GM21619 (cell line): ENCODE data around the gene LRRC15.

Experiments used
- ATAC-seq: cut with Tn5 transposase; IDR thresholded peaks from one replicate; pipeline ENCODE4 v1.9.1; 2021; ENCODE audit not compliant: unreplicated experiment

LRRC15 gene

DNA sequence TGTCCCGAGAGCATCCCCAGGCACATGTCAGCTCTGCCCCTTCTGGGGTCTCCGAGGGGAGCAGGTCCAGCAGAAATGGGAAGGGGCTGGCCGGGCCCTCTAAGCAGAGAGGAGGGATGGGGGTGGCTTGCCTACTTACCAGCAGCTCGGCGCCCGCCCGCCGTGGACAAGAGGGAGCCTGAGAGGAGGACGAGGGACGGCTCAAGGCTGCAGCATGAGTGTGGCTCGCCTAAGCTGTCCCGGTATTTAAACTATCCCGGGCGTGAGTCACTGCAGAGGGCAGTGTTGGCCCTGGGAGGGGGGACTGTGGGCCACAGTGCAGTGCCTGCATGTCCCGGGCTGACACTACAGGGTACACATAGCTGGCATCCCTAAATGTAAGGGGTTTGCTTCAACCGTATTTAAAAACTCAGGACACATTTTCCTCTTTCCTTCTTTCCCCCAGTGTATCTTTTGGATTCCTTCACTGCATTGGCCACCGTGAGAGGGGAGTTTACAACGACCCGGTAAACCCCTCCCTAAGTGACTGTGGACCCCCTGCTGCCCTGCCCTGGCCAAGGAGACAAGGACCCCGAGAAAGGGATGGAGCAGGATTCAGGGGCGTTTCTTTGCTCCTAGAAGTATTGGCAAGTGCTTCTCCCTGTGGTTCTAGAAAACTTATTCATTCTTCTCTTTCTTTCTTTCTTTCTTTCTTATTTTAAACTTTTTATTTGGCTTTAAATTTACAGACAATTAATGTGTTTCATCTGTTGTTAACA, at the start of gene LRRC15:
LRRC15 (minus strand) TSS at position 222 of the 758 bp plus-strand sequence. CDS start 8,700 bp downstream, outside the sequence.
- no peak for ATAC-seq

DNA sequence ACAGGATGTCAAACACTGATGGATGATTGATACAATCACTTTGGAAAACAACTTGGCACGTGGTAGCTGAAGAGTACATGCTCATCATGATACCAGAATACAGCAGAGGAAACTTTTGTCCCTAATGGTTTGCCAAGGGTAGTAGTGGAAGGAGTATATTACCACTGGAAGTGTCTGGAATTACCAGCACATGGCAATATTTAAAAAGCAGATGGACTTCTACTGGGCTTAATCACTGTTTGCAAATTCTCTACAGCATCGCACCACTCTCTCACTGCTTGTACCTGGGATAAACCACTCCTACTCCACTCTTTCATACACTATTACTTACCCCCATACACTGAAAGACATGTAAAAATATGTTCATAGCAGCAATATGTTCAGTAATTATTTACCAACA, 49.1 kb upstream of the LRRC15 start:
- ATAC-seq = no peak

DNA sequence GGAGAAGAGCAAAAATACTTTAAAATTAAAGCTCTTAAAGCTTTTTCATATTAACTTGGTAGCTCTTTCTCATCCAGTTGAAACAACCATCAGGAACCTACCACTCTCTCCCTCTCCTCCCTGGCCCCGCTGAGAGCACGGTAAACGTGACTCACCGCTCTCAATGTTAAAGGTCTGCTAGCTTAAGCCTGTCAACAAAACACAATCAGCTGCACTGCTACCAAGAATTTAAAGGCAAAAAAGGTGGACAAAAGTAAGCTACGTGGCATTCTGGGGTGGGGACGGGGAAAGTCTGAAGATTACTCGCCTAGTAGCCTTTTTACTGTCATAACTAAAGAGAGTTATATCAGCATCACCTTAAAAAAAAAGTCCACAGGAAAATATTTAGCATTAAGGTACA, 37.9 kb upstream of the LRRC15 start:
- ATAC-seq = no peak

DNA sequence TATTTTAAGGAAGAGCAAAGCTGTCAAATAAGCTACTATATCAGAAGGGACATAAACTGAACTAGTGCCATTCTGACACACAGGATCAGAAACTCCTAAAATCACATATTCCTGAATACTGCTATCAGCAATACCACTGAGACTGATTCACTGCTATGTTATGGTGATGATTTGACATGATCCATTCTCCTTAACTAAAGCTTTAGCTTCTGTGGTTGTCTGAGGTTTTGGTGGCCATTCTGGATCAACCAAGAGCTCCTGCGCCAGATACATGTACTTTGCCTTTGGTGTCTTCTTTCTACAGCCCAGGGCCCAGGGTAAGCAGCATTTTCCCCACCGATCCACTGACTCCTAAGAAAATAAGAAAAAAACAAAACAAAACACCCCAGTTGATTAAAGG, 36.2 kb upstream of the LRRC15 start:
- ATAC-seq = no peak

DNA sequence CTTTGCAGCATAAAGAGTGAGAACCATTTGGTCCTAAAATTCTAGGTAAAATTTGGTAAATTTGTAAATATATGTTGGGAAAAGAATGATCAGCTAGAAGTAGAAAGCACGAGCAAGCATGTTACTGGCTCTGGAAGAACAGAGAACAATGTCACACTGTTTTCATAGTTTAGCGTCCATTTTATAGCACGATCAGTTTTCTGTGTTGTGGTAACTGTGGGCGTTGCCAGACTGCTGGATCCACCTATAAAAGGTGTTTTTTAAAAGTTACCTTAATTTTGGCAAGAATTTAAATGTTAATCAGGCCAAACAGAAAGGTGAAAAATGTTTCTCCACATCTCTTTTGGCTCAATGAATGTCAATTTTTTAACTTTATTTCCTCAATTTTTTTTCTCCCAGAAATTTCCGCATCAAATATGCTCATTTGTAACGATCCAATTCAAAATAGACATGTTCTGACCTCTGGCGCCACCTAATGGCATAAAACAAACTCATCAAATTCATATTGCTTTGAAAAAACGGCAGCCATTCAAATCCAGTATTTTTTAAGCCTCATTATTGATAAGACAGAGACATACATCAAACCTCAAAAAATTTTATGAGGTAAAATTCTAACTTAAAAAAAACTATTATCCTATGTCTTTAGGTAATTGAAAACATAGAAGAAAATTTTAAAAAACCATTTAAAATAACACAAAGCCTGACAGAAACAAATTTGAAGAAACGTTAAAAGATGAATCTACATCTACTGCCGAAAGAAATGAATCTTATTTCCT, 35.0 kb upstream of the LRRC15 start:
- no peak for ATAC-seq

DNA sequence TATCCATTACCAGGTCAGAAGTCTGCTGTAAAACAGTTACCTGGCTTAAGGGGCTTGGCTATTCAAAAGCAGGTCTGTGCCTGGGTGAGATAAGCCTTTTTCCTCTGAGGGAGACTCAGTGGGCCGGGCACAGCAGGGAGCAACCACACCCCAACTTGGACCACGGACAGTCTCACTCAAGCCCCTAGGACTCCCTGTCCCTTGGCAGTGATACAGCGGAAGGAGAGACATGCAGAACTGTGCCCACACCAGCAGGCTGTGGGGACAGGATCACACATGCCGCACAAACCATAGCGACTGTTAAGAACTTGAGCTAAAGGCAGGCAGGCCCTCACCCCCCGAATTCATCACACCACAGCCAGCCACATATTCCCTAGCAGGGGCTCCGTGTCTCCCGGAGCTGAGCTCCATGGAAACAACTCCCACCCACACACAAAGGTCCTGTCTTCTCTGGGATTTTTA, 32.4 kb upstream of the LRRC15 start:
- no peak for ATAC-seq

DNA sequence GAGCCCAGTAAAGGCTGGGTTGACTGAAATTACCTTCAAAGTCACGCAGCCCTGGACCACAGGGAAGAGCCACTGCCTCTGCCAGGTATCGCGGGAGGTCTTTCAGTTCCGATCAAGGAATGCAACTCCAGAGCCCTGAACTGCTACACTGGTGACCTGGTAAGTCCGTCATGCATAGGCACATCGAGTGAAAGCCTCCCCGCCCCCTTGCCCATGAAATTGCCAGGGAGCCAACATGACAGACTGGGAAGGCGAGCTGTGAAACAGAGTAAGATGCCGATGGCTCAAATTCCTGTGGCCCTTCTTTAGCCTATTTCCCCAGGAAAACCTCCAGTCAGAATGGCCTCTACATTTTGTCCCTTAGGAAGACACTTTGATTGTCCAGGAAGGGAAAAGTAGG, 31.8 kb upstream of the LRRC15 start:
- no peak for ATAC-seq

DNA sequence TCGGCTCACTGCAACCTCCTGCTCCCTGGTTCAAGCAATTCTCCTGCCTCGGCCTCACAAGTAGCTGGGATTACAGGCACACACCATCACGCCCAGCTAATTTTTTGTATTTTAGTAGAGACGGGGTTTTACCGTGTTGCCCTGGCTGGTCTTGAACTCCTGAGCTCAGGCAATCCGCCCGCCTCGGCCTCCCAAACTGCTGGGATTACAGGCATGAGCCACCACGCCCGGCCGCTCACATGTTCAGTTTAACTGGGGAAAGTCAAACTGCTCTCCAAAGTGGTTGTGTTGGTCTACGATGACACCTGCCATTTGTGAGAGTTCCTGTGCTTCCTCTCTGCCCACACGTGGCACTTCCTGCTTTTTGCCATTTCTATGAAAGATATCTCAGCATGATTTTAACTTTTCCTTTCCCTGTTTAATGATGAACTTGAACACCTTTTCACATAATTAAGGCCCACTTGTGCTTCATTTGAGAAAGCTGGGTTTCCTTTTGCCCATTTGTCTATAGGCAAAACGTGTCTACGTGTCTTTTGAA, 30.4 kb upstream of the LRRC15 start:
- ATAC-seq = no peak

DNA sequence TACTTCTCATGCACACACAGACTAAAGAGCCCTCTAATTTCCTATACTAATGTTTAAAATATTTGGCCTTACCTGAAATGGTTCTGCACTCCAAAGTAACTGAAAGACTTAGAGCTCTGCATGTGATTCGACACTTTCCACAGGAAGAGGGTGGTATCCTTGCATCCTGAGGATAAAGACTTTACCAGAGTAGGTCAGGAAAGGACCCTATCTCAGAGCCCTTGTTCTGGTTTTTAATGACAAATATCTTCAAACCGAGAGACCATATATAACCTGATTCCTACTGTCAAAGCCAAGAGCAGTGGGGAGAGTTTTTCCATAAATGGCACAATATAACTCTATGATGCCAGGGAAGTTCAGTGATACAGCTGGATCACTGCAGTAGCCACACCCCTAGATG, 29.6 kb upstream of the LRRC15 start, which contains the start of gene GP5:
GP5 (minus strand) TSS at position 101 of the 400 bp plus-strand sequence. CDS start 984 bp downstream, outside the sequence.
- ATAC-seq = no peak

DNA sequence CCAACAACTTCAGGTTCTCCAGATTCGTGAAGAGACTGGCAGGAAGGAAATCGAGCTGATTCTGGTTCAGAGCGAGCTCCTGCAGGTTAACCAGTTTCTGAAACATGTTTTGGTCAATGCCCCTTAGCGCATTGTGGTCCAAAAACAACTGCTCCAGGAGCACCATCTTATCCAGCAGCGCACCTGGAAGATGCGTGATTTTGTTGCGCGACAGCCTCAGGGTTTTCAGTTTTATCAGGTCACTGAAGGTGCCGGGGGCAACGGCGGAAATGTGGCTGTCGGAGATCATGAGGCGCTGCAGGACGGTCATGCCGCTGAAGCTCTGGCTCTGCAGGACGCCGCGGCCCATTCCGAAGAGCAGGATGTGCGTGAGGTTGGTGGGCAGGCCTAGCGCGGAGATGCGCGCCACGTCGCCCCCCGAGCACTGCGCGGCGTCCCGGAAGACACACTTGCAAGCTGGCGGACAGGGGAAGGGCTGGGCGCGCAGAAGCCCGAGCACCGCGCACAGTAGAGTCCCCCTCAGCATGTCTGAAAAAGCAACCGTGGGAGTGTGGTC, 28.3 kb upstream of the LRRC15 start:
- no peak for ATAC-seq

DNA sequence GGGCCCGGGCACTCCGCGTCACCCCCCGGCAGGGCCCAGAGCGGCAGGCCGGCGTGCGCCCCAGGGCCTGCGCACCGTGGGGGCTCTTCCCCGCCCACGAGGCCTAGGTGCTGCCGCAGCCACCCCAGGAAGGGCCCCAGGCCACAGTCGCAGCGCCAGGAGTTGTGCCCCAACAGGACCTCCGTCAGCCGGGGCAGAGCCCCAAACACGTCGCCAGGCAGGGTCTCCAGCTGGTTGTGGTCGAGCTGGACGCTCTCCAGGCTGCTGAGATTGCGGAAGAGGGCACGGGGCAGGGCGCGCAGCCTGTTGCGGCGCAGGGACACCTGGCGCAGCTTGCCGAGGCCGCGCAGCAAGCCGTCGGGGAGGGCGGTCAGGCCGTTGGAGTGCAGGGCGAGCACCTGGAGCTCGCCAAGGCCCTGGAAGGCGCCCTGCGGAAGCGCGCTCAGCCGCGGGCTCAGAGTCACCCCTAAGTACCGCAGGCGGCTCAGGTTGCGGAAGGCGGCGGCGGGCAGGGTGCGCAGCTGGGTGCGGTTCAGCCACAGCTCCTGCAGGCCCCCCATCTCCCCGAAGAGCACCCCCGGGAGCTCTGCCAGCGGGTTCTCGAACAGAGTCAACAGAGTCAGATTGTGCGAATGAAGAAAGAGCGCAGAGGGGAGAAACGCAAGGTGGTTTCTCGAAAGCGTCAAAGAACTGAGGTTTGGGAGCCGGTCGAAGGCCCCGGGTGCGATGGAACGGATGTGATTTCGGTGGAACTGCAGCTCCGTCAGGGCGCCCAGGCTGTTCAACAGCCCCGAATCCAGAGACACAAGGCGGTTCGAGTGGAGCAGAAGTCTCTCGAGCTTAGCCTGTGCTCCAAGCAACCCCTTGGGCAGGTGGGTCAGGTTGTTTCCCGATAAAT, 27.6 kb upstream of the LRRC15 start:
- ATAC-seq = peak; percentile 44

DNA sequence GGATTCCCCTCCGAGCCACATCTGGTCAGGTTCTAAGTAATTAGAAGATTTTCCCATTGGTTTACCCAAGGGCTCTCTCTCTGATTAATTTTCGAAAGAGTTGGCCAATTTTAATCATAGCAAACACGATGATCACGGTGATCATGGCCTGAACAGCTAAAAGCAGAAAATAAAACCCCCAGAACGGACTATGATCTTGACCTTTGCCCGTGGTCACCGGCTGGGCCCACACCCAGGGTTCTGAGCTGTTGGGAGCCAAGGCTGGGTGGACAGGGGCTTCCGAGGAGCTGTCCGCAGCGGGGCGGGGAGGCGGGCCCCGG, 27.0 kb upstream of the LRRC15 start:
- ATAC-seq = no peak

DNA sequence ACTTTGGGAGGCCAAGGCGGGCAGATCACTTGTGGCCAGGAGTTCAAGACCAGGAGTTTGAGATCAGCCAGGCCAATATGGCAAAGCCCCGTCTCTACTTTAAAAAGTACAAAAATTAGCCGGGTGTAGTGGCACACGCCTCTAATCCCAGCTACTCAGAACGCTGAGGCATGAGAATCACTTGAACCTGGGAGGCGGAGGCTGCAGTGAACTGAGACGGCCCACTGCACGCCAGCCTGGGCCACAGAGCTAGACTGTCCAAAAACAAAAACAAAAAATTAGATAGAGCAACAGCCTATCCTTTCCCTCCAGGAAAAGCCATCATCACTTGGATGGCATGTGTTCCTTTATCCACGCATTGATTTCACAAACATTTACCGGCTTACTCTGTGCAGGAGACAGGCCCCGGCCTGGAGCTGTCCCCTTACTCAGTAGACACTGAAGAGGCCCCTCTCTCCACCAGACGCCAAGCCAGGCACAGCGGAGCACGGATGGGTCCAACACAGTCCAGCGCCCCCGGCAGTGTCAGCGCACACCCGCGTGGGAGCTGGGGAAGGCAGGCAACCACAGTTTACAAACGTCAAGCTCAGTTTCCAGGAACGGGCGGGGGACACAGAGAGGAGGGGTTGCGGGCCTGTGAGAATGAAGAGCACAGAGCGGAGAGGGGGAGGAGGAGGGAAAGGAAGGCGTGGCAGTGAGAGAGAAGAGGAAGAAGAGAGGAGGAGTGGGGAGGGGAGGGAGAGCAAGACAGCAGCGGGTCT, 26.4 kb upstream of the LRRC15 start:
- ATAC-seq = no peak

DNA sequence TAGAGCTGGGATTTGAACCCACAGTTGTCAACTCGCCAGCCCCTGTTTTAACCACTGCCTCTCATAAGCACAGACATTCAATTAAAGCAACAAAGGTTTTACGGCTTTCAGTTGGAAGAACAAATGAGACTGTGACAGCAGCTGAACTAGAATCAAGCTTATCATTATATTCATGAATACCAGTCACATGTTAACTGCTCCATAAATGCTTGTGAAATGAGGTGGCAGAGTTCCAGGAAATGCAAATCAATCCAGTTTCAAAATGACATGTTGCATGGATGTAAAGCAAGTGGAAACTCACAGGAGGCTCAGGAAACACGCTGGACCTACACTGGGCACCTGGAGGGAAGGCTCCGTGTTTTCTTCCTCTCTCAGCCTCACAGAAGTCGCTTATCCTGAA, 25.7 kb upstream of the LRRC15 start:
- no peak for ATAC-seq

DNA sequence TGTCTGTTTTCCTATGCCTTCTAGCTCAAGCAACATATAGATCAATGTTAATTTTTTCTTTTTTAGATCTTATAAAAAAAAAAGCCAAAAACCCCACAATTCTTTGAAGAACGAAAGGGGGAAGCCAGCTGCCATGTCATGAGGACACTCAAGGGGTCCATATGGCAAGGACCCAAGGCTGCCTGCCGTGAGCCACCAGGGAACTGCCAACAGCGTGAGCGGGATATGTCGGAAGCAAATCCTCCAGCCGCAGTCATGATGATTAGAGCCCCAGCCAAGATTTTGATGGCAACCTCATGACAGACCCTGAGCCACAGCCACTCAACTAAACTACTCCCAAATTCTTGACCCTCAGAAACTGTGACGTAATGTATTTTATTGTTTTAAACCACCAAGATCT, 23.0 kb upstream of the LRRC15 start:
- no peak for ATAC-seq

DNA sequence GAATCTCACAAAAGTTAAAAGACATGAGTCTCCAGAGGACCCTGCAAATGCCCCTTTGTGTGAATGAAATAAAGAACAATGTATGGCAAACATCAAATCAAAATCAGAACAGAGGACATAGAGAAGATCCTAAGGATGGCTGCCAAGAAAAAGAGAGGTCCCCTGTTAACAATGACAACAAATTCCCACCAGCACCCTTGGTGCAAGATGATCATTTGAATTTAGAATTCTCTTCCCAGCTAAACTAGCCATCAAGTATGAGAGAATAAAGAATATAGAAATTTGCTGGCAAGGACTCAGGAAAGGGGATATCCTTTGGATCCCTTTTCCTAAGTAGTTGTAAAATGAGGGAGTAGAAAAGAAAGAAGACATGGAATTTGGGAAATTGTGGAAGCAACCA, 21.3 kb upstream of the LRRC15 start:
- no peak for ATAC-seq

DNA sequence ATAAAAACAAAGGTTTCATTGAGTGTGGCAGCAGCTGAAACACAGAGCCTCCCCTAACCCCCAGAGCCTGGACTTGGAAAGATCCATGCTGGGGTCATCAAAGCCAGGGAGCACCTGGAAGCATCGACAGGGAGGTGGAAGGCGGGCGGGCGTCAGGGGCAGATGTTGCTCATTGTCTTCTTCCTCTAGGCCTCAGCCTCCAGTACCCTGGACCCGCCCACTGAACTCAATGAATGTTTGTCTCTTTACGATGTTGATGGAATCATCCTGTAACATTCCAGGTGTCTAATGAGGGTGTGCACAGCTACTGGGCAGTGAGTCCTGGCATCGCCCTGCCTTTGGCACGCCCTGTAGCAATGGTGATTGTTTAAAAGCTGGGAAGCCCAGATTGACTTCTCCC, 19.7 kb upstream of the LRRC15 start:
- no peak for ATAC-seq

DNA sequence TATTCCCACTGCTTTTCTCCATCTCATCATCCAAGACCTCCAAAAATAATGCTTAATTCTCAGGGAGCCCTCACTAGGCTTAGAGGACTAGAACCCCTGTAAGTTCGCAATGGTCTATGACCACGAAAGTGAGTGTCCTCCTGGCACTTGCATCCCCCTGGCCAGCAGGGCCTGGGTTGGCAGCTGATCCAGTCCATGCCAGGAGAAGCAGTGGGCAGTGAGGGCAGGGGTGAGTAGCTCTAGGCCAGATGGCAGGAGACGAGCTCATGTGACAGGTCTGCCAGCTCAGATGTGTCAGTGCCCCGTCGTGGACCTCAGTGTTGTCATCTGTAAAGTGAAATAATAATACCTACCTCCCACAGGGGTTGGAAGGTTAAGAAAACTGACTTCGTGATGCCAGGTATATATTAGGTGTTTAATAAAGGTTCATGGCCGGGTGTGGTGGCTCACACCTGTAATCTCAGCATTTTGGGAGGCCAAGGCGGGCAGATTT, 18.4 kb upstream of the LRRC15 start:
- no peak for ATAC-seq

DNA sequence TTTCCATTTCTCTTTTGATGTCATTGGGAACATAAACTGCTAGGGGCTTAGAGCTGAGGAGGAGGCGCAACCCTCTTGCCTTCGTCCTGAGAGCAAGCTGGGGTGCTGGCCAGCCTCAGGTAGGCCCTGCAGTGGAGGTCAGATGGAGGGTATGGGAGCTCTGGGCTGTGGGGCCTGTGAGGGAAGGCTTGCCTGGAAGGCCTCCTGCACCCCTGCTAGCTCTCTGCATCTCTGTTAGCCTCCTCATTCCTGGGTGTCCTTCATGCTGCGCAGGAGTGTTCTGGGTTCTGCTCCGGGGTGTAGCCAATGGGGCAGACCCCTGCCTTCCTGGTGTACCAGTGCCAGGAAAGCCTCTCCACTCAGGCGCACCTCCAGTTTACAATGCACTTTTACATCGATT, 17.7 kb upstream of the LRRC15 start:
- no peak for ATAC-seq

DNA sequence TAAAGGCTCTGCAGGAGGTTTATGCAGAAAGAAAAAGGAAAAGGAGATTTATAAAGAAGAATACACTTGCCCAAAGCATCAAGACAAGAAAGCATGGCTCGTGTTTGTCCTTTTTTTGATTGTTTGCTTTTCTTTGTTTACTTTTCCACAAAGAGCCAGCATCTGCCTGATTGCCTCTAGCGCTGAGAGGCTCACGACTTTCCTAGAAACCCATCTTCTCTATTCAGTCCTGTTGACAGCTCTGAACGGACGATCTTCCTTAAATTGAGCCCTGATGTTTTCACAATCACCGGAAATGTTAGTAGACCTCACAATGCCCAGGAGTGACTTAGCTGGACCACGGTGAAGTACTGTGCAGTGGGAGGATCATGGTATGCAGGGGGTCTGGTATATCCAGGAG, 17.1 kb upstream of the LRRC15 start:
- no peak for ATAC-seq
